HCT116 (cell line): ENCODE measurements around the gene RHOH. TPM values are rescaled to one million over a fixed set of nuclear protein-coding genes. Genes with fewer than 3 reads are reported as not detected.

Experiments used
- ATAC-seq: fragments of 200-7000 bp; cut with Tn5 transposase; 2 replicates; pipeline ENCODE4 v1.9.1; 2020; ENCODE audit warnings: mild to moderate bottlenecking, moderate library complexity
- BruUV-seq: library from RNA; stranded (reverse); fragments of 400-500 nt; replicated peaks from 2 replicates; lab custom pipeline; 2021; lab: Mats Ljungman, UMichigan
- CTCF ChIA-PET: fragments of 300-600 bp; sonication (Branson Sonifier 250); formaldehyde crosslinking; loops from one replicate; lab custom pipeline; 2021; ENCODE audit warnings: antibody characterized with exemption; lab: Charles Lee
- POLR2A ChIA-PET: fragments of 300-600, 350-600 bp; sonication (Branson Sonifier 250); formaldehyde crosslinking; loops from one replicate; lab custom pipeline; 2021; ENCODE audit warnings: antibody characterized with exemption; lab: Charles Lee
- RAD21 ChIA-PET, 2 experiments: fragments of 300-600 bp; sonication (Branson Sonifier 250); formaldehyde crosslinking; loops; one replicate each; lab custom pipeline; 2023; ENCODE audit warnings: low total read pairs in 2 of 2; ENCODE audit not compliant: uncharacterized antibody in 2 of 2, unreplicated experiment in 2 of 2, low non-redundant PET in 1 of 2; lab: Charles Lee
- DNase-seq: peaks from one replicate; pipeline ENCODE4 v3.0.0-alpha.2; 2010; ENCODE audit warnings: low read depth, low spot score
- H2AFZ ChIP-seq: fragments of 200-600 bp; shearing (Covaris generic), sonication (generic); 2 replicates; pipeline ENCODE4 v1.6.1; 2017; ENCODE audit warnings: low read depth, mixed run types, mixed read lengths, antibody characterized with exemption, low read length; ENCODE audit not compliant: poor library complexity, severe bottlenecking
- H3K27ac ChIP-seq: 2 replicates; pipeline ENCODE4 v1.5.1; 2012; ENCODE audit warnings: low read depth, low read length
- H3K27me3 ChIP-seq: fragments of 200-600 bp; sonication (generic); 2 replicates; pipeline ENCODE4 v1.6.1; 2016; ENCODE audit warnings: mixed run types, low read length, mixed read lengths; ENCODE audit not compliant: insufficient read depth
- H3K36me3 ChIP-seq, 2 experiments: fragments of 200-500 bp in 1 of 2; fragments of 200-600 bp in 1 of 2; sonication (Bioruptor generic) in 1 of 2; sonication (generic) in 1 of 2; 2 replicates each; pipeline versions ENCODE4 v1.5.1 to v1.6.1; 2014 to 2016; ENCODE audit warnings: low read length in 2 of 2, inconsistent platforms in 1 of 2, mixed read lengths in 1 of 2, mixed run types in 1 of 2; ENCODE audit not compliant: insufficient read depth in 2 of 2, control insufficient read depth in 1 of 2
- H3K4me1 ChIP-seq, 2 experiments: fragments of 200-600 bp in 1 of 2; sonication (generic) in 1 of 2; 2 replicates each; pipeline versions ENCODE4 v1.5.1 to v1.6.1; 2012 to 2017; ENCODE audit warnings: low read length in 2 of 2, inconsistent platforms in 1 of 2, mild to moderate bottlenecking in 1 of 2, mixed read lengths in 1 of 2, mixed run types in 1 of 2, moderate library complexity in 1 of 2; ENCODE audit not compliant: insufficient read depth in 2 of 2, control insufficient read depth in 1 of 2
- H3K4me2 ChIP-seq: fragments of 200-600 bp; sonication (generic); 2 replicates; pipeline ENCODE4 v1.6.1; 2017; ENCODE audit warnings: mixed run types, low read length, mixed read lengths
- H3K4me3 ChIP-seq, 2 experiments: fragments of 200-600 bp in 1 of 2; sonication (generic) in 1 of 2; replicated peaks in 1 of 2; 2 replicates each; pipeline ENCODE4 v1.5.1; 2011 to 2016; ENCODE audit warnings: low read length in 2 of 2, control low read depth in 1 of 2, low read depth in 1 of 2, mild to moderate bottlenecking in 1 of 2, mixed read lengths in 1 of 2, mixed run types in 1 of 2
- H3K79me2 ChIP-seq: fragments of 200-600 bp; sonication (generic); 2 replicates; pipeline ENCODE4 v1.6.1; 2017; ENCODE audit warnings: mild to moderate bottlenecking, mixed run types, low read length, moderate library complexity, mixed read lengths; ENCODE audit not compliant: insufficient read depth
- H3K9ac ChIP-seq: fragments of 200-600 bp; sonication (generic); 2 replicates; pipeline ENCODE4 v1.6.1; 2016; ENCODE audit warnings: low read length, mixed read lengths
- H3K9me2 ChIP-seq: fragments of 200-600 bp; sonication (generic), shearing (Covaris generic); 2 replicates; pipeline ENCODE4 v1.6.1; 2017; ENCODE audit warnings: mixed run types, mild to moderate bottlenecking, moderate library complexity; ENCODE audit not compliant: insufficient read depth
- H3K9me3 ChIP-seq, 2 experiments: fragments of 200-500 bp in 1 of 2; fragments of 200-600 bp in 1 of 2; sonication (Bioruptor generic) in 1 of 2; sonication (generic) in 1 of 2; 2 replicates each; pipeline ENCODE4 v1.6.1; 2014 to 2017; ENCODE audit warnings: low read length in 2 of 2, mixed read lengths in 2 of 2, inconsistent platforms in 1 of 2, low read depth in 1 of 2, mild to moderate bottlenecking in 1 of 2, mixed run types in 1 of 2, moderate library complexity in 1 of 2; ENCODE audit not compliant: control insufficient read depth in 1 of 2, insufficient read depth in 1 of 2
- H4K20me1 ChIP-seq: fragments of 200-600 bp; sonication (generic), shearing (Covaris generic); 2 replicates; pipeline ENCODE4 v1.6.1; 2017; ENCODE audit warnings: mixed run types, mild to moderate bottlenecking, moderate library complexity; ENCODE audit not compliant: insufficient read depth
- CBX3 ChIP-seq: IDR thresholded peaks from 2 replicates; pipeline ENCODE4 v1.6.1; 2012; ENCODE audit warnings: low read depth
- EZH2phosphoT487 ChIP-seq: fragments of 200-600 bp; IDR thresholded peaks from 2 replicates; pipeline ENCODE4 v1.6.1; 2018; ENCODE audit warnings: antibody characterized with exemption, borderline replicate concordance
- FOSL1 ChIP-seq: IDR thresholded peaks from 2 replicates; pipeline ENCODE4 v1.6.1; 2012; ENCODE audit warnings: low read depth
- REST ChIP-seq: IDR thresholded peaks from 2 replicates; pipeline ENCODE4 v1.6.1; 2012; ENCODE audit warnings: low read depth
- SRF ChIP-seq: IDR thresholded peaks from 2 replicates; pipeline ENCODE4 v1.6.1; 2012; ENCODE audit warnings: low read depth
- ZNF274 ChIP-seq: fragments of 200-500 bp; sonication (Bioruptor generic); IDR thresholded peaks from 2 replicates; pipeline ENCODE4 v1.6.1; 2014; ENCODE audit warnings: mild to moderate bottlenecking, low read depth, low read length, inconsistent platforms
- intact Hi-C: fragments of 100-400 bp; cut with micrococcal nuclease; formaldehyde crosslinking; loops from 2 replicates; pipeline ENCODE4 v1.10.0; 2022
- total RNA-seq: library from RNA; stranded (reverse); gene quantifications from one replicate; pipeline ENCODE4 v1.2.1, GENCODE V29; 2021; ENCODE audit not compliant: unreplicated experiment

Gene RHOH
- total RNA-seq, 1 experiment from 2014 or later, result 0.74 TPM

- Histone ChIP-seq H3K27ac (no peak overlapping the region), H3K4me1 (peaks cover 0 to 9% of the 10 kb centered on the region in 2 experiments; a peak in 1 of 4 replicates), H3K4me3 (no peak overlapping the region), H4K20me1 (no peaks in the 10 kb centered on the region), H3K9me2 (no peaks in the 10 kb centered on the region; the same call in 1 of the 2 replicates), H3K9ac (no peak overlapping the region), H3K27me3 (no peaks in the 10 kb centered on the region), H3K36me3 (no peaks in the 10 kb centered on the region), H2AFZ (no peak overlapping the region), H3K4me2 (no peak overlapping the region), H3K9me3 (no peaks in the 10 kb centered on the region), H3K79me2 (no peaks in the 10 kb centered on the region)
- no peak for ATAC-seq
- ChIA-PET RAD21 (no interaction called here), POLR2A (no interaction called here), CTCF (no interaction called here)
- TF ChIP-seq CBX3 (no peak), ZNF274 (no peak), SRF (no peak), FOSL1 (no peak), EZH2phosphoT487 (no peak), REST (no peak)
- no TSS peak for BruUV-seq
- intact Hi-C loops, result no loop called here
- no peak for DNase-seq
These were observed 6.4 kb upstream of the RHOH start for GRCh38 chr4:40190465-40190864.
